GM21576 (cell line): Measurements from ENCODE around the gene RWDD3.

Experiments
- ATAC-seq: cut with Tn5 transposase; IDR thresholded peaks from one replicate; pipeline ENCODE4 v1.9.1; 2021; ENCODE audit warnings: mild to moderate bottlenecking, moderate library complexity; ENCODE audit not compliant: unreplicated experiment

The RWDD3 gene, protein sequence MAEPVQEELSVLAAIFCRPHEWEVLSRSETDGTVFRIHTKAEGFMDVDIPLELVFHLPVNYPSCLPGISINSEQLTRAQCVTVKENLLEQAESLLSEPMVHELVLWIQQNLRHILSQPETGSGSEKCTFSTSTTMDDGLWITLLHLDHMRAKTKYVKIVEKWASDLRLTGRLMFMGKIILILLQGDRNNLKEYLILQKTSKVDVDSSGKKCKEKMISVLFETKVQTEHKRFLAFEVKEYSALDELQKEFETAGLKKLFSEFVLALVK

DNA sequence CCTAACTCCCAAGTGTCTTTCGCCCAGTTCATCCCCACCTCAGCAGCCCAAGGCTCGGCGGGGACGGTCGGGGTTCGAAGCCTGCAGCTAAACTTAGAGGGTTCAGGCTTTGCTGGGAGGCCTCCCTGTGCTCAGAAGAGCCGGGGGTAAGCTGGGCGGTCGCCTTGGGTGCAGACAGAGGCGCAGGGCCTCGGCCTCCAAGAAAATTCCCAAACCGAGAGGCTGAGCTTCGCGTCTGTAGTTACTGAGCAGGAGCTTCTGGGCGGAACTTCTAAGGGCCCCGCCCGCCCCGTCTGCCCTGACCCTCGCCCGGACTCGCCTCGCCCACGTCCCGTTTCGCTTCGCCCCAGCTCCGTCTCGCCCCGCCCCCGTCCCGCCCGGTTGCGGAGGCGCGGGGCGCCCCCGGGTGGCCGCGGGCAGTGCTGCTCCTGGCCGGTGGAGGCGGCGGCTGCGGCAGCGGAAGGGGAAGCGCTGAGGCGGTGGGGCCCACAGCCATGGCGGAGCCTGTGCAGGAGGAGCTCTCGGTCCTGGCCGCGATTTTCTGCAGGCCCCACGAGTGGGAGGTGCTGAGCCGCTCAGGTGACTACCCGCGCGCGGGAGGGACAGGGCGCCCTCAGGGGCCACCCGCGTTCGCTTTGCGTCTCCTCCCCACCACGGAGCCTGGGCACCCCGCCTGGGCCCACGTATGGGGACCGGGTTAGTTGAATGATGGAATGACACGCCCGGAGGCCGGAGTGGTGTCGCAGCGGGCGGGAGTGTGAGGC lies at the start of gene RWDD3:
RWDD3 (plus strand) TSS at position 474 of the 764 bp plus-strand sequence; CDS start at position 495, 21 bp downstream.
- ATAC-seq, result peak; percentile 98

DNA sequence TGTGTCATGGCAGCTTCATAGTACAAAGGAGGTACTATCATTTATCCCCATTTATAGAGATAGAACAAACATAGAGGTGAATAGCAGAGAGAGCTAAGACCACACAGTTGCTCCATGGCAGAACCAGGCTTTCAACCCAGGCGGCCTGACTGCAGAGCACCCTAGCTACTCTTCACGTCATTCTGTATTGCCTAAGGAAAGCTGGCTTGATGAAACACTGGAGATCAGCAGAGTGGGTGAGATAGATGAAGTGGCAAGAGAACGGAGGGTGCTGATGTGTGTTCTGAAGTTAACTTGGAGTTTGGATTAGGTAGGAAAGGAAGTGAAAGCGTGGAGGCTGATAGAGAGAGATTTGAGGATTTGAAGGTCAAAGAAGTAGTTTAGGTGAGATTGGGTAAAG lies 47.9 kb upstream of the RWDD3 start:
- no peak for ATAC-seq

DNA sequence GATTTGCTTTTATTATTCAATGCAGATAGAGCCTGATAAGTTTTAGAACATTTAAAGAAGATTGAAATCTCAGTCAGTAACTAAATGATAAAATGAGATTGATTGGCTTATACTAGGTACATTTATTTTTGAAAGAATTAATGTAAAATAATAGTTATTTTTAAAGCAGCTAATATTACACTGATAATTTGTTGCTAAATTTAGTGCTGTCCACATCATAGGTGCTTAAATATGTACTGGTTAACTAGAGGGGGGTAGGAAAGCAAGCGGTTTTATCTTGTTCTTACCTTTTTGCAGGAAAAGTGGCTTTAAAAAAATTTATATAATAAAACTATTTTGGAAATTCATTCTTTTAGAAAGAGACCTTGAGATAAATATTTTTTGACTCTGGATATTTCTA lies 40.4 kb upstream of the RWDD3 start:
- ATAC-seq, result no peak

DNA sequence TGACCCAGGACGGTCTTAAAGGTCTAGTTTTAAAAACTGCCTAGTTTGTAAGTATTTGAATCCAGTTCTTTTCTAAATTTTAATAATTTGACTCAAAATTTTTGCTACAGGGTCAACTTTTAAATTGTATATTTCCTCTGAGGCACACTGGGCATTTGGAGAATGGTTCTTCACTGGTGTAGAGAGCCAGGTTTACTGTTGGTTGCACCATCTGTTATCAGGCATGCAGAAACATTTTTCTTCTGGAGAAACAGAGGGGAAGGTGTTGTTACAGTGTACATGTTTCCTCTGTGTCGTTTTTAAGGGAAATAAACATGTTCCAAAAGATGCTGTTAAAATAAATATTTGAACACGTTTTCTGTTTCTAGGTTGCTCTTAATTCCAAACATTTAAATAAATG lies 39.0 kb upstream of the RWDD3 start:
- ATAC-seq, result no peak

DNA sequence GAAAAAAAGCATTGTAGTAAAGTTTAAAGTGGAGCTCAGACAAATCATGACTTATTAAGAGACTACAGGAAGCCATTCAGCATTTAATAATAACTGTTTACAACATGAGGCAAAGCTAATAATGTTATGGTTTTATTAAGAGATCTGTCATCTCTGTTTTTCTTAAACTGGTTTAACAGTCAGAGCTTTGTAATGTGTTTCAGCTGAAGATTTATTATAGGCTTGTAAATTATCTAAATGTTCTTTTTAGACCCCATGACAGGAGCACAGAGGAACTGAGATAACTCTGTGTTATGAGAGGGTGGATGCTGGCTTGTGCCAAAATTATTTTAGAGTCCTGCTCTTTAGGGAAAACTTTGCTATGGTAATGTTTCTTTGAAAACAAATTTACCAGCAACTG lies 38.0 kb upstream of the RWDD3 start:
- no peak for ATAC-seq

DNA sequence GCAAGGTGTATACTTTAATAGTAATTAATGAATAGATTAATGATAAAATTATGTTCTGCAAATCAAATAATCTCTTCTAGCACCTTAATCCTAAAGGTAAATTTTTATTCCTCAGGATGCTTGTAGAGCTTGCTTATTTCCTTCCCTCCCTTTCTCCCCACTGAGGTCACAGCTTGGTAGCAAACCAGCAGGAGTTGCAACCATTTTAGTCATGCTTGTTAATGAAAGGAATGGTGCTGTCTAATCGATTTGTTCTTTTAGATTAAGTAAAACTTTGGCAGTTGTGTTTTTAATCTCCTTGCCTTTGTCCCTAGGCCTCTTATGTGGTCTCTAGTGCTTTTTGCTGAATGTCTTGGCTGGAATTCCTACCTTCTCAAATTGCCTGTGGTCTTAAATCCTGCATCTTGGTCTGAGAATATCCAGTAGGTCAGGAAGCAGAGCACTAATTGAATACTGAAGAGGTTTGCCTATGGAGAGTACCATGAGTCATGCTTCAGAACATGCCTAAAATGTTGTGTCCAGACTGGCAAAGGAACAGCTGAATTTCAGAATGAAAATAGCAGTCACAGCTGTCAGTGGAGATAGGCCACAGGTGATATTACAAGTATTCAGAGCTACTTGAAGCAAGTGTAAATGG lies 36.3 kb upstream of the RWDD3 start:
- ATAC-seq, result no peak

DNA sequence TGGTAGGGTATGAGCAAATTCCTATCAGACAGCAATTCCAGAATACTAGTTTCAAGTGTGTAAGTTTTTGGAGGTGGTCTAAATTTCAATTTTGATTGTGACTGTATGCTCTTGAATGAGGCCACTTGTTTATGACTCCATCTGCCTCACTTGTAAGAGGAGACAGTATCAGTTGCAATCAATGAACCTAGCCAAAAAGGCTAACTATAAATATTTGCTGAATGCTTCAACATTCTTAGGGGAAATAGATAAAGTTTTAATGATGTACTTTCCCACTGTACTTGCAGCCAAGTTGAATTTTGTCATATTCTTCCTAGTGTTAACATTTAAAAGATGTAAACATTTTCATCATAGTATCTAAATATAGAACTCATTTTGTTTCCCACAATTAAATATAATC lies 32.1 kb upstream of the RWDD3 start:
- no peak for ATAC-seq

DNA sequence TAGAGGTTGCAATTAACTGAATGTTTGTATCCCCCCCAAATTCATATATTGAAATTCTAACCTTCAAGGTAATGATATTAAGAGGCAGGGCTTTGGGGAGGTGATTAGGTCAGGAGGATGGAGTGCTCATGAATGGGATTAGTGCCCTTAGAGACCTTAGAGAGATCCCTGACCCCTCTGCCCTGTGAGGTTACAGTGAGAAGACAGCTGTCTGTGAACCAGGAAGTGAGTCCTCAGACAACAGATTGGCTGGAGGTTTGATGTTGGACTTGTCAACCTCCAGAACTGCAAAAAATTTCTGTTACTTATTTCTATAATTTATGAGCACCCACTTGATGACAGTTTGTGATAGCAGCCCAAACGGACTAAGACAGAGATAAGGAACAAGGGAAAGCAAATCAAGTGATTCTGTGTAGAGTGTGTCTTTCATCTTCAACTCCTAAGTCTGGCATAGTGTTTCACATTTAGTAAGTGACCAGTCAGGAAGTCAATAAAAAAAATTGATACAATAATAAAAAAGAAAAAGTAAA lies 30.0 kb upstream of the RWDD3 start:
- no peak for ATAC-seq

DNA sequence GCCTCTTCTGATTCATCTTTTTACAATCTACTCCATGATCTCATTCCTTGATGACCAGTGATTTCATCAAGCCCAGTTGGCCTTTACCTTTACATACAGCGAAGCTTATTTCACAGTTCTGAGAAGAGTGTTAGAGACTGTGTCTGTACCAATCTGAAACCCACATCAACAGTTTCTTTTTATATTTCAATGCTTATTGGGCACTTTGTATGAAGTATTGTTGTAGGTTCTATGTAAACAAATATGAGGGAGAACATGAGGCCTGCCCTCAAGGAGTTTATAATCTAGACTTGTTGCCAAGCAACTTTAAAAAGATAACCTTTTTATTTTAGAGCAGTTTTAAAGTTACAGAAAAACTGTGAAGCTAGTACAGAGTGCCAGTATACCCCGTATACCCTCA lies 27.5 kb upstream of the RWDD3 start:
- no peak for ATAC-seq

DNA sequence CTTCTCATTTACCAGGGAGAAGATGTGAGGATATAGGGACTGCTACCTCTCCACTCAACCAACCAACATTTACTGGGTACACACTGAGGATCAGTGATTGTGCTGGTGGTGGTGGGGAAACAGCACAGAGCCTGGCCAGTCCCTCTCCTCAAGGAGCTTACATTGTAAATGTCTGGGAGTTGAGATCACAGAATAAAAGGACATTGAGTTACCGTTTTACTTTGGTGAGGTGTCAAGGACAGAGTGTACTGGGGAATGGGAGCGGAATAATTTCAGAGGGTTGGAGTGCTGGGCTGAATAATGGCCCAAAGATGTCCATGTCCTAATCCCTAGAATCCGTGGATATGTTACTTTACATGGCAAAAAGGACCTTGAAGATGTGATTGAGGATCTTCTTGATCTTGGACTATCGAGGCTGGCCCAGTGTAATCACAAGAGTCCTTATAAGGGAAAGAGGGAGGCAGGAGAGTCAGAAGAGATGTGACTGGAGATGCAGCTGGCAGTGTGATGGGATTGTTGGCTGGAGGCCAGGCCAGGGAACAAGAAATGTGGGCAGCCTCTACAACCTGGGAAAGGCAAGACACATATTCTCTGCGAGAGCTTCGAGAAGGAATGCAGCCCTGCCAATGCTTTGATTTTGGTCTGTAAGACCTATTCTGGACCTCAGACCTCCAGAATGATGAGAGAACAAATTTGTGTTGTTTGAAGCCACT lies 26.6 kb upstream of the RWDD3 start:
- ATAC-seq, result no peak

DNA sequence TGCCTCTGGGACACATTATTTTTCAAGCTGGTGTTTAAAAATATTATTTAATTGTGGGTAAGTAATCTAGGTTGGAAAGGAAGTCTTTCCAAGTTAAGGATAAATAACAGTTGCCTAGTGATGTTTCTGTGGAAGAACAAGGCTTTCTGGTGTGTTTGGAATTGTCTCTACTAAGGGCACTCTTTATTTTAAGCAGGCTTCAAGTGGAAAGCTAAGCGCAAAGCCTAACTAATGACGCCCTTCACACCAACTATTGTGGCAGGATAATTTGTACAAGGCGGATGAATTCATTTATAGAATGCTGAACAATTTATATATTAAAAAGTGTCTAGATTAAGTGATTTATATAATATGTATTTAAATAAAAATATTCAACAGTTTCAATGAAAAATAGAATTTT lies 25.1 kb upstream of the RWDD3 start:
- ATAC-seq, result no peak

DNA sequence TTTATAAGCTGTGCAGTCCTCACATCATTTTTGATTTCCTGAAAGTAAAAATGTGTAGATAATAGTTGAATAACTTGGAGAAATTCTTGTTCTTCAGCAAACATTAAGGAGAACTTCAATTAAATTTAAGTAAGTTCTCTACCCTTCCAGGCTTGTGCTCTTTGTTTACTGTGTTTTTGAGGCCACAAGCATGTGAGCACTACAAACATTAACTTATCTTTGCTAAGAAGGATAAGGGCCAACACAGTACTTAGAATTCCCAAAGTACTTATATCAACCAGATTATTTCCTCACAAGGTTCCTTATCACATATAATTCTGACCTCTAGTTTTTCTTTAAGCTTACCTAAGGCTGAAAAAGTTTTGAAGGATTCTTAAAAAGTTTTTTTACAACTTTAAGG lies 24.7 kb upstream of the RWDD3 start:
- ATAC-seq, result no peak

DNA sequence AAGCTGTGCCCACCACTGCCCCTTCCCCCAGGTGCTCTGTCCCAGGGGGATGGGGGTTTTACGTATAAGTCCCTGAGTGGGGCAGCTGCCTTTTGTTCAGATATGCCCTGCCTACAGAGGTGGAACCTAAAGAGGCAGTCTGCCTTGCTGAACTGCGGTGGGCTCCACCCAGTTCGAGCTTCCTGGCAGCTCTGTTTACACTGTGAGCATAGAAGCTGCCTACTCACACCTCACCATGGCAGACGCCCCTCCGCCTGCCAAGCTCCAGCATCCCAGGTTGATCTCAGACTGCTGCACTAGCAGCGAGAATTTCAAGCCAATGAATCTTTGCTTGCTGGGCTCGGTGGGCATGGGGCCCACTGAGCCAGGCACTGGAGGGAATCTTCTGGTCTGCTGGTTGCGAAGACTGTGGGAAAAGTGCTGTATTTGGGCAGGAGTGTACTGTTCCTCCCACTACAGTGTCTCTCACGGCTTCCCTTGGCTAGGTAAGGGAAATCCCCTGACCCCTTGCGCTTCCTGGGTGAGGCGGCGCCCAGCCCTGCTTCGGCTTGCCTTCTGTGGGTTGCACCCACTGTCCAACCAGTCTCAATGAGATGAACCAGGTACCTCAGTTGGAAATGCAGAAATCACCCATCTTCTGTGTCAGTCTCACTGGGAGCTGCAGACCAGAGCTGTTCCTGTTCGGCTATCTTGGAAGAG lies 17.6 kb upstream of the RWDD3 start:
- no peak for ATAC-seq

DNA sequence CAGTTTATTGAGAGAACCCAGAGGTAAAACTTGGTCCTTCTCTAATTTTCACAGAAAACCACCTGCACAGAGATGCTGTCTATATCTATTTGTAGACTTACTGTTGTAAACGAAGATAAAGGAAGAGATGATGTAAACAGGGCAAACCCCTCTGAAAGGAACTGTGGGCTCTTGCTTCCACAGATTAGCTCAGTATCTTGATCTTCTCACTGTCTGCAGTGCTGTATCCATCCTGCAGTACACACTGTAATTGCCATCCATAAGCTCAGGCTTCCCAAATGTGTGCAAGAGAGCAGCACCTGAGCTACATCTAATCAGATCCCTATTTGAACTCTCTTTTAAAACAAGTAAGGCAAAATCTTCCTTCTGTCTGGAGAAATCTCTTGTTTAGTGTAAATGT lies 16.6 kb upstream of the RWDD3 start:
- ATAC-seq, result no peak

DNA sequence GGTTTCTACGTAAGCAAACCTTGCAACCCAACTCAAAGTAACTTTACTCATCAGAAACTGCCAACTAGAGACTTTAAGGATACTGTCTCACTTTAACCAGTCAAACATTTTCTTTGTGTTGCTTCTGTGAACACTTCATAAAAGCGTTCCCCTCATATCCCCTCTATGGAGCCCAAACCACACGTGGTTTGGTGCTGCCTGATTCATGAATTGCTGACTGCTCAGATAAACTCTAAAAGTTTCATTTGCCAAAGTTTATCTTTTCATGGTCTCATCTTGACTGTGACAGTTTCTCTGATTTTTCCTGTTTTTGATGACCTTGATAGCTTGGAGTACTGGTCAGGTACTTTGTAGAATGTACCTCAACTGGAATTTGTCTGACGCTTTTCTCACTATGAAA lies 14.6 kb upstream of the RWDD3 start:
- no peak for ATAC-seq

DNA sequence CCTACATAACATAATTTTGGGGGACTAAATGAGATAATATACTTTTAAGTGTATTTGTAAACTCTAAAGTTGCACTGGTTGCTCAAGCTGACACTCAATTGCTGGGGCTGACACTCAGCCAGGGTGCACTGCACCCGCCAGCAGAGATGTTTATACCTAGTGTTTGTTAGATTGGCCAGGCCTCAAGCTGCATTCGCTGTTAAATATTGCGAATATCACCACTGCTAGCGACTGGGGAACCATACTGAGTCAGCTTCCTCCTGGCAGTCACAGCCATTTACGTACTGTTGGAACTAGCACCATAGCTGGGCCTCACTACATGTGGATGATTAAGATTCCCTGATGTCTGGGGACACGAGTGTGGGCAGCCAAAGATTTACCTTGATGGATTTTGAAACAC lies 12.7 kb upstream of the RWDD3 start:
- no peak for ATAC-seq

DNA sequence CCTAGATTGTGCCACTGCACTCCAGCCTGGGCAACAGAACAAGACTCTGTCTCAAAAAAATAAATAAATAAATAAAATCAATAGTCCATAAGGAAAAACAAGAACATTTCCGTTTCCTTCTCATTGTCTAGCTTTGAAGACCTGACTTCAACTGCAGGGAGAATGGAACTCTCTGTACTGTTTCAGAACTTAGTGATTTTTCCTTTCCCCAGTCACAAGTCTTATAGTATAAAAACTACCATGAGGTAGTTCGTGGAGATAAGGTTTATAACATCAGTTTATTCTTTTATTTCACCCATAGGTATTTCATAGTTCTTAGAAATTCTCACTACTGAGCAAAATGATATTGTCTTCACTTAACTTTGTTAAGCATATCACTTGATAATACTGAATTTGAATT lies 11.4 kb upstream of the RWDD3 start:
- no peak for ATAC-seq

DNA sequence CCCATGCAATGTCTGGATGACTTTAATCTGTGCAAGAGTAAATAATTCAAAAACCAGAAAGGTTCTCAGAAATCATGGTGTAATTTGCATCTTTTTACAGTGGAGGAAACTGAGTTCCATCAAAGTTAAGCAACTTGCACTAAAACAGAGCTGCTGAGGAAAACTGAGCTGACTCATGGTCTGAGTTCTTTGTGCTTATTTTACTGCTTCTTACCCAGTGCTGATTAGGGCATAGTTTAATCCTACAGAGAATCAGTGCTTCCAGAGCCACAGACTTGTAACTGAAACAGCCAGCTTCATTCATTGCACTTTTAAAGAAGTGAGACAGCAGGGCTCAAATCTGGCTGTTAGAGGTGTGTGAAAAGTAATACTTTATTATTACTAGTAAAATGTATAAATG lies 10.9 kb upstream of the RWDD3 start:
- ATAC-seq, result no peak

DNA sequence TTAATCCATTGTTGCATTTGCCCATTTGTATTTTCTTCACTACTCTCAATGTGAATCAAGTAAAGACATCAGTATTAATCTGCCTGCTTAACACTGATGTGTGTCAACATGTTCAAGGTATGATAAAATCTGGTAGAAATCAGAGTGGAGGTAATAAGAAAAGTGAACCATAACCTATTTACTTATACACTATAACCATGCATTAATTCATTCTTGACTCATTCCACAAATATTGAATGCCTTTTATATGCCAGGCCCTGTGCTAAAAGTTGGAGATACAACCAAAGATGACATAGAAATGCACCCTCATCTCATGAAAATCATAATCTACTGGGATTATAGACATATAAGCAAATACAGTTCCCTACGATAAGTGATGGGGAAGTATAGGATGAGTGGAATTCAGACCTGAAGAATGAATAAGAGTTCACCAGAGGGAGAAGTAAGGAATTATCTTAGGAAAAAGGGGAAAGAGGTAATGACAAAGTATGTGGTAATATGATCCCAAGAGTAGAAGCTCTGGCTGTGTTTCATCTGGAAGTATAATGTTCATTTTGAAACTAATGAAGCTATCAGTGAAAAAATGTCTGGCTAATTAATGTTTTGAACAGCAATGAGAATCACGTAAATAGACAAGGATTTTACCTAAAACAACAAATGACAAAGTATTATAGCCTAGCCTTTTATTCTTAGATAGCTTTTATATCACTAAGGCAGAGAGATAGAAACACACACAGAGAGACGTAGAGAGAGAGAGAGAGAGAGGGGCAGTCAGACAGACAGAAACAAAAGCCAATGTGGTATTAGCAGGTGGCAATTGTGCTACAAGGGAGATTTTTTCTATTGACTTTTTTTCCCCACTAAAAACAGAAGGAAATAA lies 7.0 kb upstream of the RWDD3 start:
- ATAC-seq, result no peak

DNA sequence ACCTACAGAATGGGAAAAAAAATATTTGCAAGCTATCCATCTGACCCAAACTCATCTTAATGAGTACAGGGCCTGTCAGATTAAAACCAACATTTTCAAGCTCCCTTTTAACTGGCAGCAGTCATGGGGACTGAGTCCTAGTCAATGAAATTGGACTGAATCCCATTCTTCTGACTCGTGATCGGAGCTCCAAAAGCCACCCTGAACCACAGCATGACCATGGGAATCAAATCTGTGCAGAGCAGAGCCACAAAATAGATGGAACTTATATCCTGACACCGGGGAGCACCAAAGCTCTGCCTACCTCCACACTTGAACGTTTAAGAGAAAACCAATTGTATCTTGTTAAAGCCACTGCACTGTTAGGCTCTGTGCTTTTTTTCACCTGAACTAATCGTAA lies 5.0 kb upstream of the RWDD3 start:
- ATAC-seq, result no peak
